ENCODE results near the gene CDH4. TPM values are rescaled to one million over a fixed set of nuclear protein-coding genes. Genes with fewer than 3 reads are reported as not detected.

CDH4 gene
- total RNA-seq, 1 experiment from 2014 or later = not detected

DNA sequence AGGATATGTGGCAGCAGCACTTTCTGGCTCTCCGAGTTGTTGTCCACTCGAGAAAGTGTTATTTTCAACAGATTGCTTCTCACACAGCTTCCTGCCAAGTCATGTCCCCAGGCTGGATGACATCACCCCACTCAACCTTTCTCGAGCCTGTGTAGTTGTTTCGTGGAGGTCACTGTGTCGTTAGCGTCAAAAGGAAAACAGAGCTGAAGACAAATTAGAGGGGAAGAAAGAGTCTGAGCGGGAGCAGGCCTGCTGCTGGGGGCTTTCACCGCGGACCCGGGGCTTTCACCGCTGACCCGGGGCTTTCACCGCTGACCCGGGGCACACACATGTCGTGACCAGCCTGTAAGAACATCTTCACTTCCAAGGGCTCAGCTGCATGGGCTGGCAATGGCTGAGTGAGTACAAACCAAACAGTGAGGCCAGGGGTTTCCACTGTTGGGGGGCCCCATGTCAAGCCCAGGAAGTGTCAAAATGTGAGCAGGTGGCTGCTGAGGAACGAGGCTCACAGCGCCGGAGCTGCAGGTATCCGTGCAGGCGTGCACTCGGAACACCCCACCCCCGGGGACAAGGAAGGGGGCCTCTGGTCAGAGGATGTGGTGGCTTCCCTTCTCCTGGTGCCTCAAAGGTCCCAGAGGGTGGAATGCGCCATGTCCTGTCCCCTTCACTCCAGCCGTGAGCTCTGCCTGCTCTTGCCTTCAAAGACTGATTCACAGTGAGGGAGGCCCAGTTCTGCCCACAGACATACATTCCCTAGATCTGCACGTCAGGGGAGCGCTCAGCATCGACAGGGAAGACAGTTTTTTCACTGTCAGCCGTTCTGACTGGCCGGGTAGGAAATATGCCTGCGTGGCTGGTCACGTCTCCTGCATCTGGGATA is 447.7 kb downstream of the CDH4 start:
- Histone ChIP-seq H3K4me1 (ENCODE audit: low read length) (no peaks in the 10 kb centered on the region), H3K4me3 (ENCODE audit: low read length) (no peak overlapping the region), H3K9ac (ENCODE audit: low read length) (no peak overlapping the region), H3K27me3 (ENCODE audit: low read length) (no peaks in the 10 kb centered on the region), H4K20me1 (ENCODE audit: insufficient read depth, low read depth, low read length) (peaks cover 15% of the 10 kb centered on the region; the same call in 1 of the 2 replicates), H2AFZ (ENCODE audit: low read length) (no peak overlapping the region), H3K79me2 (ENCODE audit: low read length) (no peaks in the 10 kb centered on the region), H3K9me3 (ENCODE audit: low read length) (no peaks in the 10 kb centered on the region), H3K36me3 (ENCODE audit: insufficient read depth, low read length) (no peaks in the 10 kb centered on the region), H3K9me2 (replicated peaks; ENCODE audit: insufficient read depth, low read length) (no peaks in the 10 kb centered on the region), H3K27ac (ENCODE audit: low read length) (no peak overlapping the region), H3K4me2 (ENCODE audit: low read depth, low read length, poor library complexity, severe bottlenecking) (no peak overlapping the region)
- DNase-seq = no peak

GRCh38 chr20:61700595-61701140 is 448.6 kb downstream of the CDH4 start:
- Histone ChIP-seq H2AFZ (ENCODE audit: low read length) (no peak overlapping the region), H3K9me2 (replicated peaks; ENCODE audit: insufficient read depth, low read length) (no peaks in the 10 kb centered on the region), H3K4me2 (ENCODE audit: low read depth, low read length, poor library complexity, severe bottlenecking) (no peak overlapping the region), H3K4me1 (ENCODE audit: low read length) (no peaks in the 10 kb centered on the region), H3K27me3 (ENCODE audit: low read length) (no peaks in the 10 kb centered on the region), H3K36me3 (ENCODE audit: insufficient read depth, low read length) (no peaks in the 10 kb centered on the region), H3K79me2 (ENCODE audit: low read length) (no peaks in the 10 kb centered on the region), H3K27ac (ENCODE audit: low read length) (no peak overlapping the region), H3K9me3 (ENCODE audit: low read length) (no peaks in the 10 kb centered on the region), H3K9ac (ENCODE audit: low read length) (no peak overlapping the region), H4K20me1 (ENCODE audit: insufficient read depth, low read depth, low read length) (peaks cover 15% of the 10 kb centered on the region; the same call in 1 of the 2 replicates), H3K4me3 (ENCODE audit: low read length) (no peak overlapping the region)
- no peak for DNase-seq

- H3K27me3 ChIP-seq (ENCODE audit: low read length) = no peaks in the 10 kb centered on the region
- no peak overlapping the region for H2AFZ ChIP-seq (ENCODE audit: low read length)
- no peaks in the 10 kb centered on the region for H3K9me3 ChIP-seq (ENCODE audit: low read length)
- no peaks in the 10 kb centered on the region for H3K4me1 ChIP-seq (ENCODE audit: low read length)
- no peak overlapping the region for H3K9ac ChIP-seq (ENCODE audit: low read length)
- no peak overlapping the region for H3K27ac ChIP-seq (ENCODE audit: low read length)
- no peak for DNase-seq
- H3K79me2 ChIP-seq (ENCODE audit: low read length) = no peaks in the 10 kb centered on the region
- H3K4me2 ChIP-seq (ENCODE audit: low read depth, low read length, poor library complexity, severe bottlenecking) = no peak overlapping the region
- H3K4me3 ChIP-seq (ENCODE audit: low read length) = no peak overlapping the region
- H4K20me1 ChIP-seq (ENCODE audit: insufficient read depth, low read depth, low read length) = peaks cover 15% of the 10 kb centered on the region; the same call in 1 of the 2 replicates
- no peaks in the 10 kb centered on the region for H3K9me2 ChIP-seq (replicated peaks; ENCODE audit: insufficient read depth, low read length)
- H3K36me3 ChIP-seq (ENCODE audit: insufficient read depth, low read length) = no peaks in the 10 kb centered on the region
These were observed 449.3 kb downstream of the CDH4 start for GRCh38 chr20:61701401-61701800.

DNA sequence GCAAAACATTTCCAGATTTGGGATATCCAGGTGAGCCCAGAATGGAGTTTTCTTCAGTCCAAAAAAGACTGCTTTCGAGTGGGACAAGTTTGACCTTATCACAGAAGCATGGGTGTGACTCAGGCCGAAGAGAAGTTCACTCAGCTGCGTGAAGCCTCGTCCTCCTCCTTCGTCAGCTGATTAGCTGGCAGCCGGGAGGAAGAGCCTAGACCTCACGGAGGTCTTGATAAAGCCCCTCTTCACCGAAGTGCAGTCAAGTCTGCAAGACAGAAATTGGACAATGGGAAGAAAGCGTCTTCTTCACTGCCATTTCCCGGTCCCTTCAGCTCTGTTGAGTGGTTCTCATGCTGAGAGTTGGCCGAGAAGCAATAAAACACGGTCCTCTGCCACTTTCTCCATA is 449.7 kb downstream of the CDH4 start:
- H2AFZ ChIP-seq (ENCODE audit: low read length) = no peak overlapping the region

GRCh38 chr20:61702246-61702645 is 450.2 kb downstream of the CDH4 start:
- H3K27me3 ChIP-seq (ENCODE audit: low read length) = no peaks in the 10 kb centered on the region
- no peak overlapping the region for H3K9ac ChIP-seq (ENCODE audit: low read length)
- H3K9me2 ChIP-seq (replicated peaks; ENCODE audit: insufficient read depth, low read length) = no peaks in the 10 kb centered on the region
- H4K20me1 ChIP-seq (ENCODE audit: insufficient read depth, low read depth, low read length) = peaks cover 15% of the 10 kb centered on the region; the same call in 1 of the 2 replicates
- H3K36me3 ChIP-seq (ENCODE audit: insufficient read depth, low read length) = no peaks in the 10 kb centered on the region
- H2AFZ ChIP-seq (ENCODE audit: low read length) = no peak overlapping the region
- no peaks in the 10 kb centered on the region for H3K79me2 ChIP-seq (ENCODE audit: low read length)
- H3K27ac ChIP-seq (ENCODE audit: low read length) = no peak overlapping the region
- DNase-seq = no peak
- H3K4me3 ChIP-seq (ENCODE audit: low read length) = no peak overlapping the region
- no peaks in the 10 kb centered on the region for H3K4me1 ChIP-seq (ENCODE audit: low read length)
- no peaks in the 10 kb centered on the region for H3K9me3 ChIP-seq (ENCODE audit: low read length)
- no peak overlapping the region for H3K4me2 ChIP-seq (ENCODE audit: low read depth, low read length, poor library complexity, severe bottlenecking)

More for the DNA sequence above, 449.7 kb downstream of the CDH4 start:
- peaks cover 15% of the 10 kb centered on the region; the same call in 1 of the 2 replicates for H4K20me1 ChIP-seq (ENCODE audit: insufficient read depth, low read depth, low read length)
- H3K4me1 ChIP-seq (ENCODE audit: low read length) = no peaks in the 10 kb centered on the region
- no peak overlapping the region for H3K9ac ChIP-seq (ENCODE audit: low read length)
- H3K4me2 ChIP-seq (ENCODE audit: low read depth, low read length, poor library complexity, severe bottlenecking) = no peak overlapping the region
- H3K9me2 ChIP-seq (replicated peaks; ENCODE audit: insufficient read depth, low read length) = no peaks in the 10 kb centered on the region
- no peak for DNase-seq
- no peak overlapping the region for H3K4me3 ChIP-seq (ENCODE audit: low read length)
- H3K36me3 ChIP-seq (ENCODE audit: insufficient read depth, low read length) = no peaks in the 10 kb centered on the region
- no peaks in the 10 kb centered on the region for H3K9me3 ChIP-seq (ENCODE audit: low read length)
- H3K27me3 ChIP-seq (ENCODE audit: low read length) = no peaks in the 10 kb centered on the region
- no peaks in the 10 kb centered on the region for H3K79me2 ChIP-seq (ENCODE audit: low read length)
- no peak overlapping the region for H3K27ac ChIP-seq (ENCODE audit: low read length)

GRCh38 chr20:61704661-61705060 is 452.6 kb downstream of the CDH4 start:
- DNase-seq = no peak
- H3K9ac ChIP-seq (ENCODE audit: low read length) = no peak overlapping the region

GRCh38 chr20:61705386-61706258 is 453.6 kb downstream of the CDH4 start:
- H3K9me2 ChIP-seq (replicated peaks; ENCODE audit: insufficient read depth, low read length) = no peaks in the 10 kb centered on the region
- no peaks in the 10 kb centered on the region for H3K27me3 ChIP-seq (ENCODE audit: low read length)
- H3K4me1 ChIP-seq (ENCODE audit: low read length) = no peaks in the 10 kb centered on the region
- no peak overlapping the region for H3K9ac ChIP-seq (ENCODE audit: low read length)
- H3K4me2 ChIP-seq (ENCODE audit: low read depth, low read length, poor library complexity, severe bottlenecking) = no peak overlapping the region
- H3K27ac ChIP-seq (ENCODE audit: low read length) = no peak overlapping the region
- no peak overlapping the region for H3K4me3 ChIP-seq (ENCODE audit: low read length)
- H4K20me1 ChIP-seq (ENCODE audit: insufficient read depth, low read depth, low read length) = peaks cover 15% of the 10 kb centered on the region; the same call in 1 of the 2 replicates
- no peak overlapping the region for H2AFZ ChIP-seq (ENCODE audit: low read length)
- no peaks in the 10 kb centered on the region for H3K36me3 ChIP-seq (ENCODE audit: insufficient read depth, low read length)
- no peaks in the 10 kb centered on the region for H3K79me2 ChIP-seq (ENCODE audit: low read length)
- H3K9me3 ChIP-seq (ENCODE audit: low read length) = no peaks in the 10 kb centered on the region
- no peak for DNase-seq

More at GRCh38 chr20:61704661-61705060, 452.6 kb downstream of the CDH4 start:
- H3K4me2 ChIP-seq (ENCODE audit: low read depth, low read length, poor library complexity, severe bottlenecking) = no peak overlapping the region
- H3K4me1 ChIP-seq (ENCODE audit: low read length) = no peaks in the 10 kb centered on the region
- H3K27ac ChIP-seq (ENCODE audit: low read length) = no peak overlapping the region
- H3K9me2 ChIP-seq (replicated peaks; ENCODE audit: insufficient read depth, low read length) = no peaks in the 10 kb centered on the region
- H3K27me3 ChIP-seq (ENCODE audit: low read length) = no peaks in the 10 kb centered on the region
- H2AFZ ChIP-seq (ENCODE audit: low read length) = no peak overlapping the region
- no peaks in the 10 kb centered on the region for H3K79me2 ChIP-seq (ENCODE audit: low read length)
- H4K20me1 ChIP-seq (ENCODE audit: insufficient read depth, low read depth, low read length) = peaks cover 19% of the 10 kb centered on the region; the same call in 1 of the 2 replicates
- no peak overlapping the region for H3K4me3 ChIP-seq (ENCODE audit: low read length)
- no peaks in the 10 kb centered on the region for H3K9me3 ChIP-seq (ENCODE audit: low read length)
- no peaks in the 10 kb centered on the region for H3K36me3 ChIP-seq (ENCODE audit: insufficient read depth, low read length)

Measured in Karpas-422 (cell line).